MM.1S (cell line): ENCODE data around the gene BRINP2.

ENCODE experiments used
- DNase-seq: peaks from one replicate; pipeline ENCODE4 v3.0.0-alpha.2; 2015
- H2AFZ ChIP-seq: fragments of 300-600 bp; sonication (generic); 2 replicates; pipeline ENCODE4 v1.6.0; 2016; ENCODE audit warnings: antibody characterized with exemption, low read length
- H3F3A ChIP-seq: fragments of 300-600 bp; sonication (generic); 2 replicates; pipeline ENCODE4 v1.6.1; 2016; ENCODE audit warnings: mild to moderate bottlenecking, antibody characterized with exemption, low read length, moderate library complexity, mixed read lengths; ENCODE audit not compliant: insufficient read depth
- H3K27ac ChIP-seq: fragments of 300-600 bp; sonication (generic); 2 replicates; pipeline ENCODE4 v1.5.1; 2016; ENCODE audit warnings: mild to moderate bottlenecking, low read length
- H3K27me3 ChIP-seq: fragments of 300-600 bp; sonication (generic); replicated peaks from 2 replicates; pipeline ENCODE4 v1.6.0; 2016; ENCODE audit warnings: low read length; ENCODE audit not compliant: insufficient read depth
- H3K36me3 ChIP-seq: fragments of 300-600 bp; sonication (generic); replicated peaks from 2 replicates; pipeline ENCODE4 v1.6.1; 2016; ENCODE audit warnings: mild to moderate bottlenecking, low read length, mixed read lengths; ENCODE audit not compliant: insufficient read depth
- H3K4me1 ChIP-seq: fragments of 300-600 bp; sonication (generic); 2 replicates; pipeline ENCODE4 v1.6.1; 2016; ENCODE audit warnings: low read length, mixed read lengths
- H3K4me2 ChIP-seq: fragments of 300-600 bp; sonication (generic); 2 replicates; pipeline ENCODE4 v1.6.0; 2016; ENCODE audit warnings: low read depth, low read length
- H3K4me3 ChIP-seq: fragments of 300-600 bp; sonication (generic); 2 replicates; pipeline ENCODE4 v1.5.1; 2016; ENCODE audit warnings: low read length, mixed read lengths
- H3K79me2 ChIP-seq: fragments of 300-600 bp; sonication (generic); 2 replicates; pipeline ENCODE4 v1.6.1; 2016; ENCODE audit warnings: mixed run types, low read length, mixed read lengths
- H3K9ac ChIP-seq: fragments of 300-600 bp; sonication (generic); 2 replicates; pipeline ENCODE4 v1.6.1; 2016; ENCODE audit warnings: low read length, mixed read lengths
- H3K9me2 ChIP-seq: fragments of 300-600 bp; sonication (generic); replicated peaks from 2 replicates; pipeline ENCODE4 v1.6.1; 2016; ENCODE audit warnings: mild to moderate bottlenecking, low read length, mixed read lengths; ENCODE audit not compliant: insufficient read depth
- H3K9me3 ChIP-seq: fragments of 300-600 bp; sonication (generic); replicated peaks from 2 replicates; pipeline ENCODE4 v1.6.1; 2016; ENCODE audit warnings: mild to moderate bottlenecking, low read length, mixed read lengths; ENCODE audit not compliant: insufficient read depth
- H4K20me1 ChIP-seq: fragments of 300-600 bp; sonication (generic); 2 replicates; pipeline ENCODE4 v1.6.1; 2016; ENCODE audit warnings: mild to moderate bottlenecking, low read length, moderate library complexity, mixed read lengths; ENCODE audit not compliant: insufficient read depth
- EZH2 ChIP-seq: fragments of 300-600 bp; sonication (generic); optimal IDR thresholded peaks from 2 replicates; pipeline ENCODE3; 2017; ENCODE audit warnings: low read depth, mild to moderate bottlenecking, antibody characterized with exemption, low read length, mixed read lengths
- EZH2phosphoT487 ChIP-seq: fragments of 300-600 bp; sonication (generic); IDR thresholded peaks from 2 replicates; pipeline ENCODE4 v1.6.1; 2018; ENCODE audit warnings: antibody characterized with exemption, low read length
- TF ChIP-seq, protein P1 (sequence below): fragments of 300-600 bp; sonication (generic); IDR thresholded peaks from 2 replicates; pipeline ENCODE4 v1.5.1; 2016; ENCODE audit warnings: antibody characterized with exemption, low read length, mixed read lengths

The BRINP2 gene

DNA sequence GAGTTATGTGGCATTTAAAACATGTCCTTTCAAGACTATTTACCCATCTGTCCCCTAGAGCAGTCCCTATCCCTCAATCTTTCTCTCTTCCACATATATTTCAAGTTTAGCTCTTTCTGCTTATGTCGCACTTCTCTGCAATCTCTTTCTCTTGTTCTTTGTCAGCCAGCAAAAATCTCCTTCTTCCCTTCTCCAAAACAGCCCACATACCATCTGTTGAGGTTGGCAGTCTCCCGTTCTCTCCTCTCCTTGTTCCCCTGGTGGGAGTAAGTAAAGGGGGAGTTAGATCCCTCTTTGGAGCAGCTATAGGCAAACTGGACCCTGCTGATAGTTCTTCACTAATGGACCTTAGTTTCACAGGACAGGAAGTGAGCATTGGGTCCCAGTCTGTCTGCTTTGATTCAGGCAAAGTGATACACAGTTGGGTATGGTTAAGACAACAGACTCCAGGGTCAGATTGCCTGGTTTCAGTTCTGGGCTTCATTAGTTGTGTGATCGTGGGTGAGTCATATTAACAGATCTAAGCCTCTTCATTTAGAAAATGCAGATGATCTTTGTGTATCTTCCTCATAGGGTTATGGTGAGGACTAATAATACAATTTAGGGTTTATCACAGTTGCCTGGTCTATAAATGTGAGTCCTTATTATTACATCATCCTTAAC is 19.7 kb downstream of the BRINP2 start:
- no peak overlapping the region for H3K4me2 ChIP-seq
- TF ChIP-seq EZH2phosphoT487 (no peak), EZH2 (no peak)
- TF ChIP-seq, protein P1, sequence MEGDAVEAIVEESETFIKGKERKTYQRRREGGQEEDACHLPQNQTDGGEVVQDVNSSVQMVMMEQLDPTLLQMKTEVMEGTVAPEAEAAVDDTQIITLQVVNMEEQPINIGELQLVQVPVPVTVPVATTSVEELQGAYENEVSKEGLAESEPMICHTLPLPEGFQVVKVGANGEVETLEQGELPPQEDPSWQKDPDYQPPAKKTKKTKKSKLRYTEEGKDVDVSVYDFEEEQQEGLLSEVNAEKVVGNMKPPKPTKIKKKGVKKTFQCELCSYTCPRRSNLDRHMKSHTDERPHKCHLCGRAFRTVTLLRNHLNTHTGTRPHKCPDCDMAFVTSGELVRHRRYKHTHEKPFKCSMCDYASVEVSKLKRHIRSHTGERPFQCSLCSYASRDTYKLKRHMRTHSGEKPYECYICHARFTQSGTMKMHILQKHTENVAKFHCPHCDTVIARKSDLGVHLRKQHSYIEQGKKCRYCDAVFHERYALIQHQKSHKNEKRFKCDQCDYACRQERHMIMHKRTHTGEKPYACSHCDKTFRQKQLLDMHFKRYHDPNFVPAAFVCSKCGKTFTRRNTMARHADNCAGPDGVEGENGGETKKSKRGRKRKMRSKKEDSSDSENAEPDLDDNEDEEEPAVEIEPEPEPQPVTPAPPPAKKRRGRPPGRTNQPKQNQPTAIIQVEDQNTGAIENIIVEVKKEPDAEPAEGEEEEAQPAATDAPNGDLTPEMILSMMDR: no peak

DNA sequence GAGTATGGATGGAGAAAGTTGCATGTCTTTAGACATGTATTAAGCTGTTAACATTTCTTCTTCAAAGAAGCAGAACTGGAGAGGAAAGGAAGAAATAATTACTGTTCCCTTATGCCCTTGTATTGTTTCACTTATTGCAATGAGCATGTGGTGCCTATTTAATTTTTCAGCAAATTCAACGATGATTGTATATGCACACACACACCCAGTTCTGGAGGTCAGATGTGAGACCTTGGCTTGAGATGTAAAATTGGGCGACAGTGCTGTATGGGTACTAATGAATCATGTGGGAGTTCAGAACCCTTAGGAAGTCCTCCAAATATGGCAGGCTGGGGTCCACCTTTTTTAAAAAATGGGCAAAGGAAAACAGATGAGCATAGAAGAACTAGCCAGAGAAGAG is 27.5 kb downstream of the BRINP2 start:
- Histone ChIP-seq H3F3A (no peaks in the 10 kb centered on the region), H3K4me1 (no peaks in the 10 kb centered on the region), H3K4me2 (no peak overlapping the region), H3K9me3 (no peaks in the 10 kb centered on the region), H3K4me3 (no peak overlapping the region), H3K9me2 (no peaks in the 10 kb centered on the region), H3K36me3 (no peaks in the 10 kb centered on the region), H2AFZ (no peak overlapping the region), H3K9ac (no peak overlapping the region), H3K27ac (no peak overlapping the region), H3K27me3 (no peaks in the 10 kb centered on the region), H4K20me1 (no peaks in the 10 kb centered on the region), H3K79me2 (no peaks in the 10 kb centered on the region)
- no peak for DNase-seq
- TF ChIP-seq, protein P1: no peak
- TF ChIP-seq EZH2phosphoT487: no peak
- TF ChIP-seq EZH2: no peak

More for the DNA sequence above, 19.7 kb downstream of the BRINP2 start:
- H3K9me3 ChIP-seq: no peaks in the 10 kb centered on the region
- no peaks in the 10 kb centered on the region for H3K4me1 ChIP-seq
- H3K9me2 ChIP-seq: no peaks in the 10 kb centered on the region
- H4K20me1 ChIP-seq: no peaks in the 10 kb centered on the region
- H3K27ac ChIP-seq: no peak overlapping the region
- no peaks in the 10 kb centered on the region for H3K36me3 ChIP-seq
- H3K9ac ChIP-seq: no peak overlapping the region
- H2AFZ ChIP-seq: no peak overlapping the region
- no peak for DNase-seq
- no peaks in the 10 kb centered on the region for H3K27me3 ChIP-seq
- no peaks in the 10 kb centered on the region for H3F3A ChIP-seq
- no peaks in the 10 kb centered on the region for H3K79me2 ChIP-seq
- no peak overlapping the region for H3K4me3 ChIP-seq

DNA sequence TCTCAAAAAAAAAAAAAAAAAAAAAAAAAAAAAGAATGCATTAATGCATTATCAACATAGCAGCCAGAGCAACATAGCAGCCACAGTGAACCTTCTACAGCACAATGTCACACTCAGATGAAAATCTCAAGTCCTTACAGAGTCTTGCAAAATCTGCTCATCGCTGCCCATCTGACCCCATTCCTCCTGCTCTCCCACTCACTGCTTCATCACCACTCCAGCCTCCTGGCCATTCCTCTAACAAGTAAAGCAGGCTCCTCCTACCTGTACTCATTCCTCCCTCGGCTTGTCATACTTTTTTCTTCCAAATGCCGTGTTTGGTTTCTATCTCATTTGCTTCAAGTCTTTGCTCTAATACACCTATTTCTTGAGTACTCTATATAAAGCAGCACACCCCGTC is 29.5 kb downstream of the BRINP2 start:
- Histone ChIP-seq H3K9me2 (no peaks in the 10 kb centered on the region), H3K4me3 (no peak overlapping the region), H4K20me1 (no peaks in the 10 kb centered on the region), H3K27ac (no peak overlapping the region), H3K9ac (no peak overlapping the region), H3K4me1 (no peaks in the 10 kb centered on the region), H3K4me2 (no peak overlapping the region), H3K36me3 (no peaks in the 10 kb centered on the region), H3K27me3 (no peaks in the 10 kb centered on the region), H3F3A (no peaks in the 10 kb centered on the region), H3K79me2 (no peaks in the 10 kb centered on the region), H3K9me3 (no peaks in the 10 kb centered on the region), H2AFZ (no peak overlapping the region)
- no peak for DNase-seq
- TF ChIP-seq, protein P1: no peak
- TF ChIP-seq EZH2 (no peak), EZH2phosphoT487 (no peak)
